Tongue (tissue), 2 donors: ENCODE data around the gene FAM3D. TPM values are rescaled to one million over a fixed set of nuclear protein-coding genes. Genes with fewer than 3 reads are reported as not detected.
A peak's percentile ranks its signal among the peaks of the same experiment; 100 is the strongest.
"Not testable (repeated sequence)": the region's sequence is repeated elsewhere in the genome, so short reads cannot be mapped to it uniquely, and the experiment has no call there.

Experiments used
- DNase-seq: peaks from one replicate; pipeline ENCODE4 v3.0.0-alpha.2; 2015
- total RNA-seq: library from RNA; depleted of rRNA; stranded (reverse); fragments of >200 nt; gene quantifications from one replicate; pipeline ENCODE4 v1.2.3, GENCODE V29; 2014

Gene FAM3D, protein sequence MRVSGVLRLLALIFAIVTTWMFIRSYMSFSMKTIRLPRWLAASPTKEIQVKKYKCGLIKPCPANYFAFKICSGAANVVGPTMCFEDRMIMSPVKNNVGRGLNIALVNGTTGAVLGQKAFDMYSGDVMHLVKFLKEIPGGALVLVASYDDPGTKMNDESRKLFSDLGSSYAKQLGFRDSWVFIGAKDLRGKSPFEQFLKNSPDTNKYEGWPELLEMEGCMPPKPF
- 14.9 TPM for total RNA-seq

DNA sequence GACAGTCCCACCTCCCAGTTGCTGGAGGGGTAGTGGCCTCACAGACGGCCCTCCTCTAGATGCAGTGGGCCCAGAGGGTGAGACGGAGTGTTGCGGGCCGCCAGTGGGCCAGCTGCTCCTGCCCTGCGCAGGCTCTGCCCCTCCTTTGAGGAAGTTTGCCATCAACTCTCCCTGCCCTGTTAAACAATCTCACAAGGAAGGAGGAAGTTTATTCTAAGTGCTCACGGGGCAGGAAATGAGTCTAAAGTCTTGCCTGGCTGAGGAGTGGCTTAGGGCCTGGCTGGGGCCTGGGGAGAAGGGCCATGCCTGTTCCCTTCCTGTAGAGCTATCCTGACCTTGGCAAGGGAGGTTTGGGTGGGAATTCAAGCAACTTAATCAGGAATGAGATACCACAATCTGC is at the start of gene FAM3D:
FAM3D (minus strand) TSS at position 92 of the 400 bp plus-strand sequence. CDS start 11,211 bp downstream, outside the sequence.
- no peak for DNase-seq

DNA sequence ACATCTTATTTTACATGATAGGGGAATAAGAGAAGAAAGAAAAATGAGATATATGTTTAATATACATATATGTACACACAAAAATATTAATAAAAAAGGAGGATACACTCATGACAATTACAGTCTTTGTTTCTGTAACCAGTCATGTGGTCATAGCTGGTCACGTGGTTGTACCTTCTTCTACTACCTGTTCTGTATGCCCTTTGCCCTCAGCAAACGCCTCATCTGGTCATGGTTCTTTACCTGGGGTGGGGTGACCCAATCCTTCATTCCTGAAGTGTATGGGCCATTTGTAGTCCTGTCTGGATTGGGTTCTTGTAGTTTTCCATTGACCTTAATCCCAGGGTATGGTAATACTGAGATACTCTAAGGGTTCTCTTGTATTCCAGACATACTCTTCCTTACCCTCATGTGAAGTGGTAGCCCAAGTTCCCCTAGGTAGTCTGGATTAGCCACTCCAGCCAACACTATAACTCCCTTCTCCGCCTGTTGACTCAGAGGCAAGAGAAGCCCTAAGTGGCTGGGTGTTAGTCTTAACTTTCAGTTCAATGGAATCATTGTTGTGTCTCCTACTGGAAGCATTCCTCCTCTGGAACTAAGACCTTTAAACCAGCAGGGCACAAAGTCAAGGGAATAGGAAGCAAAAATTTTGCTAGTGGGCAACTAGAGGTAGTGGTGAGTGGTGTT is 47.3 kb upstream of the FAM3D start:
- DNase-seq: no peak

DNA sequence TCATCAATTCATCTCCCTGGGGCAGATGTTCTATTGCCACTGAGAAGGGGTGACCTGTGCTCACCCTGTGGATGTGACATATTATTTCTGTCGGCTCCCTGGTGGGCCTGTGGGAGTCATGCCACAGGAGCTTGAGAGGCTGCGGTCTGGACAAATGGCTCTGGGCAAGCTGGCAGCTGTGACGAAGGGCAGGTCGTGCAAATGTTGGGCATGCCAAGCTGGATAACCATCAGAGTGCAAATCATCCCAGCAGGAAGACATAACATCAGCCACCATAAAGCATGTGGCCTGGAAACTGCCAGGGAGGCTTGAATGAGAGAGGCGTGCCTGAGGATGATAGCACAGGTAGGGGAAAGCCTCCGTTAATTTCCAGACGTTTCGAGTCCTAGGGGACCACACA is 45.3 kb upstream of the FAM3D start:
- no peak for DNase-seq

DNA sequence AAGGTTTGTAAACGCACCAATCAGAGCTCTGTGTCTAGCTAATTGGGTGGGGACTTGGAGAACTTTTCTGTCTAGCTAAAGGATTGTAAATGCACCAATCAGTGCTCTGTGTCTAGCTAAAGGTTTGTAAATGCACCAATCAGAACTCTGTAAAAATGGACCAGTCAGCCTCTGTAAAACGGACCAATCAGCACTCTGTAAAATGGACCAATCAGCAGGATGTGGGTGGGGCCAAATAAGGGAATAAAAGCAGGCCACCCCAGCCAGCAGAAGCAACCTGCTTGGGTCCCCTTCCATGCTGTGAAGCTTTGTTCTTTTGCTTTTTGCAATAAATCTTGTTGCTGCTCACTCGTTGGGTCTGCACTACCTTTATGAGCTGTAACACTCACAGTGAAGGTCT is 42.4 kb upstream of the FAM3D start:
- DNase-seq: not testable (repeated sequence)

DNA sequence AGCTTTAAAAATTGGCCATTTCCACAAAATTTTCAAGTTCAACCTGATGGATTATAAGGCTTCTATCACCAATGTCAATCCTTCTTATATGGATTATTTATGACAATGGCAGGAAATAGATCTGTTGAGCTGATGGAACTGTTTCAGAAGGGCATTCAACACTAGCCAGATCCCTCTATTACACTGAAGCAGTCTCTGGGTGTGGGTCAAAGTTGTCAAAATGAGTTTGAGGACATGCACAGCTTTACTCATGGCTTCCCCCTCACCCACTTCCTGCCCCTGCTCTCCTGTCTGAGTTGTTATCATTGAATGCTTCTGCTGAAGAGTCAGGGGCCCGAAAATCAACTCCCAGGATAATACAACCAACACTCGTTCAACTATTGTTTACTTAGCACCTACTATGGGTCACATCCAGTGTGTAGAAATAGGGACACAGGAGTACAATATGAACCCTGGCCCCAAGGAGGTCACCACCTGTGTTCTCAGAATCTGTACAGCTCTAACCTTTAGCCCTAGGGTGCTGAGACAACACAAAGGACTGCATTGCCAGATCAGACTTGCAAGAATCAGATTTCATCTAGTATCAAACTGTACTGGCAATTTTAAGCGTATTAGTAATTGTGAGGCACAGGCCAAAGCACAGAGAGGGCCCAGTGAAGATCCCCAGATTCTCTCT is 41.7 kb upstream of the FAM3D start:
- no peak for DNase-seq

DNA sequence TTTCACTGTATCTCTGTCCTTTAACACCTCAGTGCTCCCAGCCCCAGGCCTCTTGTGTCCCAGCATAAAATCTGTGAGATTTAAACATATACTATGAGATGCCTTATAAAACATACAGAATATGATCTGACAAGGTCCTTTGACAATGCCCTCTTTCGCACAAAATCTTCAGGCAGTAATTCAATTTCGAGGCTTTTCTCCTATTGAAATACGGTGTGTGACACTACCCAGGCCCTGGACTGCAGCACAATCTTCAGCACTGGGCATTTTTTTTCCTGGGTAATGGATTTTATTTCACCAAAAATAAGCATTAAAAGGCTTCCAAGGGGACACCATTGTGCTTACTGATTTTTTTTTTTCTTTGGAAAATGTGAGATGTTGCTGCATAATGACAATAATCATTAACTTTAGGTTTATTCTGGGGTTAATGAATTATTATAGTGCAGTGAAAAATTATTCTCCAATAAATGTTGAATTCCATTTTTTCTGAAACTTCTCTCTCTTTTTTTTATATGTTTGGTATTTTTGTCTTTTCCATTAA is 40.9 kb upstream of the FAM3D start:
- no peak for DNase-seq

DNA sequence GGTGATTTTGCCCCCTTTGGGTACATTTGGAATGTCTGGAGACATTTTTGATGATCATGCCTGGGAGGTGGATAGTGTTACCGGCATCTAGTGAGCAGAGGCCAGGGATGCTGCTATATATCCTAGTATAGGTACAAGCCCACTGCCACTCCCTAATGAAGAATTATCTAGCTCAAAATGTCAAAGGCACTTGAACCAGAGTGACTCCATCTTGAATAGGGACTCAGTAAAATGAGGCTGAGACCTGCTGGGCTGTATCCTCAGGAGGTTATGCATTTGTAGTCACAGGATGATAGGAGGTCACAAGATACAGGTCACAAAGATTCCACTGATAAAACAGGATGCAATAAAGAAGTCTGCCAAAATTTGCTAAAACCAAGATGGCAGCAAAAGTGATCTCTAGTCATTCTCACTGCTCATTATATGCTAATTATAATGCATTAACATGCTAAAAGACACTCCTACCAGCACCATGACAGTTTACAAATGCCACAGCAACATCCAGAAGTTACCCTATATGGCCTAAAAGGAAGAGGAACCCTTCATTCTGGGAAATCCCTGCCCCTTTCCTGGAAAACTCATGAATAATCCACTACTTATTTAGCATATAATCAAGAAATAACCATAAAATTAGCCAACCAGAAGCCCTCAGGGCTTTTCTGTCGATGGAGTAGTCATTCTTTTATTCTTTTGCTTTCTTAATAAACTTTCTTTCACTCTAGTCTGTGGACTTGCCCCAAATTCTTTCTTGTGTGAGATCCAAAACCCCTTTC is 40.0 kb upstream of the FAM3D start:
- DNase-seq: no peak

DNA sequence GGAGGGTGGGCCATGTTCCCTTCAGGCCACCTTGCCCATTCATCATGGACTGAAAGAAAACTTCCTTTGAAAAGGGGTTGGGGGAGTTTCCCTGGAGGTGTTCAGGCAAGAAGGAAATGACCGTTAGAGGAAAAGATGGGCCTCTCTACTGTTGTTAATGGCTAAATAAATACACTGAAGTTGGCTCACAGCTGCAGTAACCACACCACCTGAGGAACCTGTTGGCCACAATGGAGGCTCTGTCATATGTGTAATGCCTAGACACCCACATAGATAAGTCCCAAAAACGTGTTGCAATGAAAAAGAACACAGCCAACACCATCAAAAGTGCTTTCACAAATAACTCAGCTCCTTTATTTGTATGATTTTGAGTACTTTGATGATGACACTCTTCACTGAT is 38.2 kb upstream of the FAM3D start:
- no peak for DNase-seq

DNA sequence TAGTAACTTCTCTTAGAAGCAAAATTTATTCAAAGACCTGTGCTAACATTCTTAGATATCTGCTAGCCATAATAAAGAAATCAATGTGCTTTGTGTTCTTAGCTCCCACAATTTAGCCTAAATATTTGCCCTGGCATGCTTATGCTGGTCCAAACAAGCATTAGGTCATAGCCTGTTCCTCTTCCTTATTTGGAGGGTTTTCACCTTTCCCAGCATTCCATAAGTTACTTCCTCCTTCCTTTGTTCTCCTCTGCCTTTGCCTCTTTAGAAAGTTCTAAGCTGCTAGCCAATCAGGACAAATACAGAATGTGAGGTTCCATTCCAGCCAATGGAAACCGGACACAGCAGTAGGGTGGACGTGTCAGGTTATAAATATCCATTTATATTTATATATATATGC is 37.7 kb upstream of the FAM3D start:
- not testable (repeated sequence) for DNase-seq

DNA sequence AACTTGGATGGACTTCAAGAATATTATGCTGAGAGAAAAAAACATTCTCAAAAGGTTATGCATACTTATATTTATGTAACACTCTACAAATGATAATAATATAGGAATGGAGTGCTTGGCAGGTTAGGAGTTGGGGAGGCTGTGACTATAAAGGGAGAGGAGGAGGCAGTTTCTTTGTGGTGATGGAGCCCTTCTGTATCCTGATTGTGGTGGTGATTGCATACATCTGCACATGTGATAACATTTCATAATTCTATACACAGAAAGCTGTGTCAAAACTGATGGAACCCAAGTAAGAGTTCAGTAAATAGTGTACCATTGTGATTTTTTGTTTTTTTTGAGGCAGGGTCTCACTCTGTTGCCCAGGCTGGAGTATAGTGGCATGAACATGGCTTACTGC is 31.7 kb upstream of the FAM3D start:
- DNase-seq: no peak

DNA sequence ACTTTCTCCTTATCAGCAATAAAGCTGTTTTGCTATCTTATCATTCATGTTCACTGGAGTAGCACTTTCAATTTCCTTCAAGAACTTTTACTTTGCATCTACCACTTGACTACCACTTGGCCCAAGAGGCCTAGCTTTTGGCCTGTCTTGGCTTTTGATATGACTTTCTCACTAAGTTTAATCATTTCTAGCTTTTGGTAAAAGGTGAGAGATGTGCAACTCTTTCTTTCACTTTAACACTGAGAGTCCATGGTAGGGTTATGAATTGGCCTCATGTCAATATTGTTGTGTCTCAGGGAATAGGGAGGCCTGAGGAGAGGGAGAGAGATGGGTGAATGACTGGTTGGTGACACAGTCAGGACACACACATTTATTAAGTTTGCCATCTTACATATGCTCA is 31.0 kb upstream of the FAM3D start:
- DNase-seq: no peak

DNA sequence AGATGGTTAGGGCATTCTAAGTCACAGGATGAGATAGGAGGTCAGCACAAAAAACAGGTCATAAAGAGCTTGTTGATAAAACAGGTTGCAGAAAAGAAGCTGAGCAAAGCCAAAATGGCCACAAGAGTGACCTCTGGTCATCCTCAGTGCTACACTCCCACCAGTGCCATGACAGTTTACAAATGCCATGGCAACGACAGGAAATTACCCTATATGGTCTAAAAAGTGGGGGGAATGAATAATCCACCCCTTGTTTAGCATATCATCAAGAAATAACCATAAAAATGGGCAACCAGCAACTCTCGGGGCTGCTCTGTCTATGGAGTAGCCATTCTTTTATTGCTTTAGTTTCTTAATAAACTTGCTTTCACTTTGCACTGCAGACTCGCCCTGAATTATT is 30.2 kb upstream of the FAM3D start:
- not testable (repeated sequence) for DNase-seq

DNA sequence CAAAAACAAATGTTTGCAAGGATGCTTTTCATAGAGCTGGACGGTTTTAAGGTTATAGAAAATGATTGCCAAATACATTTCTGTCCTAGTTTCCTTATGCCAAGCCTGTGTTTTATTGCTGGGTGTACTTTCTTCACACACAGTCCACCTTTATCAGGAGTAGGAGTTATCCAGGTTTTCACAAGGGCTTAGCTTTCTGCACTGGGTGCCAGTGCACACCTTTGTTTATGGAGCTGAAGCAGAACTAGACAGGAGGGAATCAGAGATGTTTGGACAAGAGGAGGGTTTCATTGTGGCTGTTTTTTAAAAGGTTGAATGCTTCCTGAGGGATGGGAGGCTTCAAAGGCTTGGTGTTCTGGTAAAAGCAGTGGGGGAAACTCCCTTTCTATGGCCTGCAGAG is 29.5 kb upstream of the FAM3D start:
- no peak for DNase-seq

DNA sequence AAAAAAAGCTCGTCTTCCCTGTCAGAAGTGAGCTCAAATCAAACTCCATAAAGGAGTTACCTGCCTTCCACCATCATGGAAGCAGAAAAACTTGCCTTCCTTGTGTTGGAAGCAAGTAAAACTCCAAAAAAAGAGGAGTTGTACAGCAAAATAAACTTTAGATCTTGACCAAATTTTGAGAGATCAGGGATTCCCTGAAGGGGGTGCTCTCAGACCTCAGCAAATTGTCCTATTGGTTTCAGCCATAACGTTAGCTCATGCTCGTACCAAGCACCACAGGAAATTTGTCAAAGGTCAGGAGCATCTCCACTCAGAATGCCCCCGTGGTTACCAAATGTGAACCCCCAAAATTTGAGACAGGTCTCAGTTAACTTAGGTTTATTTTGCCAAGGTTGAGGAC is 28.7 kb upstream of the FAM3D start:
- not testable (repeated sequence) for DNase-seq

DNA sequence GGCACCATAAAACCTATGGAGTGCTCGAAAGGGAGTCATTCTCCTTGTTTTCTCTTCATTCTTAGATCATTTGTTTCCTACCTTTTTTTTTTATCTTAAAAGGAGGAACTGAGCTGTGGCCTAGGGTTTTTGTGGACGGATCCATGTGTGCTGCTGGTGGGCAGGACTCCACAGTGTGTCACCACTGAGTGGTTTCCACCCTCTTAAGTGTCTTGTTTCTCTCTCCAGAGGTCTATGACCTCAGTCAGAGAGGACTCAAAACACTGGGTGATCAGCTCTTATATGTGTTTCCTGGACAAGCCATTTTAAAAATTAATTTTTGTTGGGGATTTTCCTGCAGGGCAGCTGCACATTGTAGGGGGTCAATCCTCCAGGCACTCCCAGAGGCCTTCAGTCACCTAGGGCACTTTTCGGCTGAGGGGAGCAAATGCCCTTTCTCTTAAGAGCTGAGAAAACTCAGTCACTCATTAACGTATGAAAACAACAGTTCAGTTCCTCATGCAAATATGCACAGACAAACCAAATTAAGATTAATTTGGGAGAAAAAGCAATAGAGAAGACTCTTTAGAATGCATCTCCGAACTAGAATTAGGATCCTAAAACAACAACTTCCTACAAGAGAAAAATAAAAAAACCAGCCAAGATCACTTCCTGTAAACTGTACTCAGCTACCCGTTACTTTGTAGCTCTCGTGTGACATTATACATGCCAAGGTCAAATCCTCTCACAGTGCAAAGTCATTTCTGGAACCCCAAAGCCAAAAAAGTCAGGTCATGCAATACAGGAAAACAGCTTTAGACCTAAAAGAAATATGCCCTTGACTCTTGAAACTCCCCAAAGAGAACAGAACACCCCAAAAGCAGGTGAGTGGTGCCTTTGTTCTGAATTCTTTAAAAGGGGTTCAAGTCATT is 27.6 kb upstream of the FAM3D start:
- no peak for DNase-seq

DNA sequence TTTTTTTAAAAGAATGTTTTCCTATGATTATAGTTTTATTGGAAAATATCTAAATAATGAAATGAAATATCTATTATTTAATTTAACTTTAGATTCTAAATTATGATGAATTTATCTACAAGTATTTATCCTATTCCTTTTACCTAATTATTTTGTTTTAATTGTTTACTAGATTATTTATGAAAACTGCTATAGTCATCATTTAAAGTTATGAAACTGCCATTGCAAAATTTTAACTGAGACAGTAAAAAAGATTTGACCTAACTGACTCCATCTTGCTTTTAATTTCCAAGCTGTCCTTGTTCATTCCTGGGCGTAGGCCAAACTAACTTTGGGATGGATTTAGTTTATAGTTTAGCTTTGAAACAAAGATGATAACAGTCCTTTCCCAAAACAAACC is 25.9 kb upstream of the FAM3D start:
- DNase-seq: no peak

DNA sequence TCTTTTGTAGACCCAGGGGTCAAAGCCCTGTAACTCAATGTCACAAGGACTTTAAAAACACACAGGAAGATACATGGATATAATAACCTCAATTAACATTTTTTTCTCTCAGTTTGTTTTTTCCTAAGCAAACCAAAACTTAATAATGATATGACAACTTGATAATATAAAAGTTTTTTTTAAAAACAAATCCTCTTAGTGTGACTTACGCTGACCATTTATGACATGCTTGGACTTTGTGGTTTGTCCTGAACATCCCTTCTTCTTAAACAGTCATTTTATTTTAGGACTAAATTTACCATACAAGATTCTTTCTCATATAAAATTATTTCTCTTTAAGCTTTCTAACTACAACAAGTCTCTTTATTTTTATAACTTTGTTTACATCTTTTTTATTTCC is 25.4 kb upstream of the FAM3D start:
- no peak for DNase-seq

DNA sequence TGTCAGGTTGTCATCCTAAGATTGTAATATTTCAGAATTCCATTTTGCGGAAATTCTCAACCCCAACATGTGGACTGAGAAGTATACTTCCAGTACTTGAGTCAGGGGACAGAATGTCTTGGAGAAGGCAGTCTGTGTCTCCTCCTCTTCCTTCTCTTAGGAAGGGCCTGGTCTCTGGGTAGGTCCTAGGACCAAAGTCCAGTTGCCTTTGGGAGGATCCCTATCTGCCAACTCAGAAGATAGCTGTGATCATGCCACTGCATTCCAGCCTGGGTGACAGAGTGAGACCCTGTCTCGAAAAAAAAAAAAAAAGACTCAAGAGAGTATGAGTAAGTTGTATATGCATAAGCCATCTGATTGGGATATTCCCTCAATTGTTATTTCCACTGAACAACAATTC is 23.9 kb upstream of the FAM3D start:
- no peak for DNase-seq

DNA sequence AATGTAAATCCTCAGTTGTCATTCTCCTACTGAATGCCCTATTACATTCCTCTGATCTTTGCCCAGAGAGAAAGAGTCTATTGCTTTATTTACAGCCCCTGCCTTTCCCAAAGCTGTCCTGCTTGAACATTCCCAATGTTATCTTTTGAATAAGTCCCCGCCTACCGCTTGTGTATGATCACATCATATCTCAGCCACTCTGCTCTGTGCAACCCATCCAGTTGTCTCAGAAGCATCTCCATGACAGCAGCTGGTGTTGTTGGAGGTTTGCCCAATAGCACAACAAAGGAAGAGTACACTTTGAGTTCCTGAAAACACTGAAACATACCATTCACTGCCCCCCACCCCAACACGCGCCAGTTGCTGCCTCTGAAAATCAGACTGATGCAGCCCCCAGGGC is 22.0 kb upstream of the FAM3D start:
- DNase-seq: peak; percentile 94

DNA sequence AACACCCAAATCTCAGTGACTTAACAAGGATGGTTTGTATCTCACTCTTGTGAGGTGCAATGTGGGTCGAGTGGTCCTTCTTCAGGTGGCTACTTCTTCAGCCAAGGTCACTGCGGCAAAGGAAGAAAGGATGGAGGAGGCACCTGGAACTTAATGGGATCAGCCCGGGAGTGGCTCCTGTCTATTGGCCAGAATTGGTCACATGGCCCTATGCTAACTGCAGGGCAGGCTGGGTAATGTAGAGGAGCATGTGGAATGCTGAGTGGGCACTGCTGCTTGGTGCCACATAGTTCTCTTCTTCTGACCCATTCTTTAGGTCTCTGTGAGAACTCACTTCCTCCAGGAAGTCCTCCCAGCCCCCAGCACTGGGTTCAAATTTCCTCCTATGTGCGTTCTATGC is 20.3 kb upstream of the FAM3D start:
- no peak for DNase-seq

DNA sequence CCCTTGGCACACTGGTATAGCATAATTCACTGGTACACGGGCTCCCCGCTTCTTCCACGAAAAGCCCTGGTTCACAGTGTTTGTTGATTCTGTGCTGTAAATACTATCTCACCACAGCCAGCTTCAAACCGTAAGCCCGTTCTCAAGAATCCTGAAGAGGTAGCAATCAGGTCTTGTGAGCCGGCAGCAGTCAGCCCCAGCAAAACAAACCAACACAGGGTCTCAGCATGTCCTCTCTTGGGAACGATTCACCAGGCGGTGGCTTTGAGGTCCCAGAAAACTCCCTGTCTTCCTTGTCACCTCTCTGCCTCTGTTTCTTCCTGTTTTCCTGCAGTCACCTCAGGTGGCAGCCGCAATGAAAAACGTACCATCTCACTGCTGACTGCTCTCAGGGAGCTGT is 19.1 kb upstream of the FAM3D start:
- no peak for DNase-seq

DNA sequence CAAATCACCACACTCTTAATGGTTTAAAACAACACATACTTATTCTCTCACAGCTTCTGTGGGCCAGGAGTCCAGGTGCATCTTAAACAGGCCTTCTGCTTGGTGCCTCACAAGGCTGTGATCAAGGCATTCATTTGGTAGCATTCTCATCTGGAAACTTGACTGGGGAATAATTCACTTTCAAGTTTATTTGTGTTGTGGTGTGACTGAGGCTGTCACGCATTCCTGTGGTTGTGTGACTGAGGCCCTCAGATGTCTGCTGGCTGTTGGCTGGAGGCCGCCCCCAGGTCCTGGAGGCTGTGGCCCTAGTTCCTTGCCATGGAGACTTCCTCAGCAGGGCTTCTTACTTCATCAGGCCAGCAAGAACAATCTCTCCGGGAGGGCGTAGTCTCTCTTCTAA is 16.9 kb upstream of the FAM3D start:
- no peak for DNase-seq
